GM23338 (cell line): ENCODE measurements around the gene ADAM10. TPM values are rescaled to one million over a fixed set of nuclear protein-coding genes. Genes with fewer than 3 reads are reported as not detected.

Experiments used
- ATAC-seq: fragments of 200-7000 bp; cut with Tn5 transposase; 3 replicates; pipeline ENCODE4 v1.9.1; 2020
- DNase-seq: peaks from one replicate; pipeline ENCODE4 v3.0.0-alpha.2; 2015; ENCODE audit warnings: low spot score
- H2AFZ ChIP-seq: fragments of 200-600 bp; sonication (generic); 2 replicates; pipeline ENCODE4 v1.8.0; 2016; ENCODE audit warnings: antibody characterized with exemption, mild to moderate bottlenecking, moderate library complexity
- H3F3A ChIP-seq: fragments of 200-600 bp; sonication (generic); replicated peaks from 2 replicates; pipeline ENCODE4 v1.8.0; 2017; ENCODE audit warnings: antibody characterized with exemption, mixed run types, low read depth
- H3K27ac ChIP-seq: fragments of 200-600 bp; sonication (generic); 2 replicates; pipeline ENCODE4 v1.6.1; 2016; ENCODE audit warnings: low read depth
- H3K27me3 ChIP-seq: fragments of 200-600 bp; sonication (generic); 2 replicates; pipeline ENCODE4 v1.8.0; 2016; ENCODE audit warnings: mild to moderate bottlenecking, mixed run types, moderate library complexity; ENCODE audit not compliant: insufficient read depth
- H3K36me3 ChIP-seq: fragments of 200-600 bp; sonication (generic); 2 replicates; pipeline ENCODE4 v1.8.0; 2016; ENCODE audit warnings: mild to moderate bottlenecking; ENCODE audit not compliant: insufficient read depth
- H3K4me1 ChIP-seq: fragments of 200-600 bp; sonication (generic); 2 replicates; pipeline ENCODE4 v1.8.0; 2016; ENCODE audit warnings: mild to moderate bottlenecking, moderate library complexity; ENCODE audit not compliant: insufficient read depth
- H3K4me2 ChIP-seq: fragments of 200-600 bp; sonication (generic); 2 replicates; pipeline ENCODE4 v1.7.1; 2017; ENCODE audit warnings: mixed run types
- H3K4me3 ChIP-seq: fragments of 200-600 bp; sonication (generic); 2 replicates; pipeline ENCODE4 v1.6.1; 2016; ENCODE audit warnings: mixed run types
- H3K79me2 ChIP-seq: fragments of 200-600 bp; sonication (generic); replicated peaks from 2 replicates; pipeline ENCODE4 v1.8.0; 2017; ENCODE audit warnings: mild to moderate bottlenecking; ENCODE audit not compliant: insufficient read depth
- H3K9me2 ChIP-seq: fragments of 200-600 bp; sonication (generic); 2 replicates; pipeline ENCODE4 v1.8.0; 2017; ENCODE audit not compliant: insufficient read depth
- H4K20me1 ChIP-seq: fragments of 200-600 bp; sonication (generic); replicated peaks from 2 replicates; pipeline ENCODE4 v1.8.0; 2017; ENCODE audit warnings: mild to moderate bottlenecking; ENCODE audit not compliant: insufficient read depth
- H3K27ac Mint-ChIP-seq: 2 replicates; pipeline ENCODE4 v1.8.0; 2020; ENCODE audit warnings: inconsistent platforms, mild to moderate bottlenecking, moderate library complexity, mixed read lengths
- H3K27me3 Mint-ChIP-seq: 3 replicates; pipeline ENCODE4 v1.8.0; 2022; ENCODE audit warnings: low read depth, mild to moderate bottlenecking, moderate library complexity, mixed read lengths, inconsistent platforms; ENCODE audit not compliant: insufficient read depth, poor library complexity
- H3K36me3 Mint-ChIP-seq: 3 replicates; pipeline ENCODE4 v1.8.0; 2021; ENCODE audit warnings: low read depth, mild to moderate bottlenecking, inconsistent platforms, moderate library complexity, mixed read lengths
- H3K4me1 Mint-ChIP-seq: 3 replicates; pipeline ENCODE4 v1.8.0; 2020; ENCODE audit warnings: mild to moderate bottlenecking, inconsistent platforms, mixed read lengths
- H3K4me3 Mint-ChIP-seq: 3 replicates; pipeline ENCODE4 v1.8.0; 2021; ENCODE audit warnings: moderate library complexity, mild to moderate bottlenecking, inconsistent platforms, mixed read lengths
- H3K9me3 Mint-ChIP-seq: 3 replicates; pipeline ENCODE4 v1.8.0; 2020; ENCODE audit warnings: moderate library complexity, mild to moderate bottlenecking, inconsistent platforms, mixed read lengths
- CREB1 ChIP-seq: fragments of 250-450 bp; sonication (Bioruptor Pico); IDR thresholded peaks from 2 replicates; pipeline ENCODE4 v1.5.0; 2020; ENCODE audit warnings: low read depth, mild to moderate bottlenecking, moderate library complexity
- polyA plus RNA-seq: library from polyadenylated mRNA; unstranded; fragments of >200 nt; fragmentation: Nextera tagmentation; extraction: Ambion mirVana; gene quantifications from 2 replicates; pipeline ENCODE4 v1.2.1, GENCODE V29; 2016
- total RNA-seq: library from RNA; depleted of rRNA; stranded (reverse); fragments of >200 nt; shearing (Covaris generic); gene quantifications from 2 replicates; pipeline ENCODE4 v1.2.3, GENCODE V29; 2014
- TF ChIP-seq, protein P1 (sequence below): fragments of 250-450 bp; sonication (Bioruptor Pico); IDR thresholded peaks from 2 replicates; pipeline ENCODE4 v1.5.0; 2020; ENCODE audit warnings: mild to moderate bottlenecking, moderate library complexity
- TF ChIP-seq, protein P2 (sequence below): IDR thresholded peaks from one replicate; pipeline ENCODE4 v1.6.1; 2018; ENCODE audit warnings: antibody characterized with exemption; ENCODE audit not compliant: unreplicated experiment

ADAM10 gene
- total and polyA plus RNA-seq, 2 experiments from 2014 or later, result 25.0 to 114 TPM

DNA sequence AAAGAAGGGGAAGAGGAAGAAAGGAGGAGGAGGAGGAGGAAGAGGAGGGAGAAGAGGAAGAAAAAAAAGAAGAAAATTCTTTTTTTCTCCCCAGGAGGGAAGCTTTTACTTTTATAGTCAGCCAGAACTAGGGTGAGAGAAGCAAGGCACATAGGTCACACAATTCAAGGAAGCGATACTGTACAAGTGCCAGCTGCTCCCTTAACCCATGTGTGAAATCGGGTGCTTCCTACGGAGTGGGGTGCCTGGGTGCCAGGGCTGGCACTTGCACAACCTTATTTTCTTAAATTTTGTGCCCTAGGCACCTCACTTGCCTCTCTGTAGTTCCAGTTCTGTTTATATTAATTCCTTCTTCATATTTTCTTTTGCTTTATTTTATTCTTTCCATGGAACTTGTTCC lies 167.3 kb downstream of the ADAM10 start (continued):
- TF ChIP-seq, protein P1, sequence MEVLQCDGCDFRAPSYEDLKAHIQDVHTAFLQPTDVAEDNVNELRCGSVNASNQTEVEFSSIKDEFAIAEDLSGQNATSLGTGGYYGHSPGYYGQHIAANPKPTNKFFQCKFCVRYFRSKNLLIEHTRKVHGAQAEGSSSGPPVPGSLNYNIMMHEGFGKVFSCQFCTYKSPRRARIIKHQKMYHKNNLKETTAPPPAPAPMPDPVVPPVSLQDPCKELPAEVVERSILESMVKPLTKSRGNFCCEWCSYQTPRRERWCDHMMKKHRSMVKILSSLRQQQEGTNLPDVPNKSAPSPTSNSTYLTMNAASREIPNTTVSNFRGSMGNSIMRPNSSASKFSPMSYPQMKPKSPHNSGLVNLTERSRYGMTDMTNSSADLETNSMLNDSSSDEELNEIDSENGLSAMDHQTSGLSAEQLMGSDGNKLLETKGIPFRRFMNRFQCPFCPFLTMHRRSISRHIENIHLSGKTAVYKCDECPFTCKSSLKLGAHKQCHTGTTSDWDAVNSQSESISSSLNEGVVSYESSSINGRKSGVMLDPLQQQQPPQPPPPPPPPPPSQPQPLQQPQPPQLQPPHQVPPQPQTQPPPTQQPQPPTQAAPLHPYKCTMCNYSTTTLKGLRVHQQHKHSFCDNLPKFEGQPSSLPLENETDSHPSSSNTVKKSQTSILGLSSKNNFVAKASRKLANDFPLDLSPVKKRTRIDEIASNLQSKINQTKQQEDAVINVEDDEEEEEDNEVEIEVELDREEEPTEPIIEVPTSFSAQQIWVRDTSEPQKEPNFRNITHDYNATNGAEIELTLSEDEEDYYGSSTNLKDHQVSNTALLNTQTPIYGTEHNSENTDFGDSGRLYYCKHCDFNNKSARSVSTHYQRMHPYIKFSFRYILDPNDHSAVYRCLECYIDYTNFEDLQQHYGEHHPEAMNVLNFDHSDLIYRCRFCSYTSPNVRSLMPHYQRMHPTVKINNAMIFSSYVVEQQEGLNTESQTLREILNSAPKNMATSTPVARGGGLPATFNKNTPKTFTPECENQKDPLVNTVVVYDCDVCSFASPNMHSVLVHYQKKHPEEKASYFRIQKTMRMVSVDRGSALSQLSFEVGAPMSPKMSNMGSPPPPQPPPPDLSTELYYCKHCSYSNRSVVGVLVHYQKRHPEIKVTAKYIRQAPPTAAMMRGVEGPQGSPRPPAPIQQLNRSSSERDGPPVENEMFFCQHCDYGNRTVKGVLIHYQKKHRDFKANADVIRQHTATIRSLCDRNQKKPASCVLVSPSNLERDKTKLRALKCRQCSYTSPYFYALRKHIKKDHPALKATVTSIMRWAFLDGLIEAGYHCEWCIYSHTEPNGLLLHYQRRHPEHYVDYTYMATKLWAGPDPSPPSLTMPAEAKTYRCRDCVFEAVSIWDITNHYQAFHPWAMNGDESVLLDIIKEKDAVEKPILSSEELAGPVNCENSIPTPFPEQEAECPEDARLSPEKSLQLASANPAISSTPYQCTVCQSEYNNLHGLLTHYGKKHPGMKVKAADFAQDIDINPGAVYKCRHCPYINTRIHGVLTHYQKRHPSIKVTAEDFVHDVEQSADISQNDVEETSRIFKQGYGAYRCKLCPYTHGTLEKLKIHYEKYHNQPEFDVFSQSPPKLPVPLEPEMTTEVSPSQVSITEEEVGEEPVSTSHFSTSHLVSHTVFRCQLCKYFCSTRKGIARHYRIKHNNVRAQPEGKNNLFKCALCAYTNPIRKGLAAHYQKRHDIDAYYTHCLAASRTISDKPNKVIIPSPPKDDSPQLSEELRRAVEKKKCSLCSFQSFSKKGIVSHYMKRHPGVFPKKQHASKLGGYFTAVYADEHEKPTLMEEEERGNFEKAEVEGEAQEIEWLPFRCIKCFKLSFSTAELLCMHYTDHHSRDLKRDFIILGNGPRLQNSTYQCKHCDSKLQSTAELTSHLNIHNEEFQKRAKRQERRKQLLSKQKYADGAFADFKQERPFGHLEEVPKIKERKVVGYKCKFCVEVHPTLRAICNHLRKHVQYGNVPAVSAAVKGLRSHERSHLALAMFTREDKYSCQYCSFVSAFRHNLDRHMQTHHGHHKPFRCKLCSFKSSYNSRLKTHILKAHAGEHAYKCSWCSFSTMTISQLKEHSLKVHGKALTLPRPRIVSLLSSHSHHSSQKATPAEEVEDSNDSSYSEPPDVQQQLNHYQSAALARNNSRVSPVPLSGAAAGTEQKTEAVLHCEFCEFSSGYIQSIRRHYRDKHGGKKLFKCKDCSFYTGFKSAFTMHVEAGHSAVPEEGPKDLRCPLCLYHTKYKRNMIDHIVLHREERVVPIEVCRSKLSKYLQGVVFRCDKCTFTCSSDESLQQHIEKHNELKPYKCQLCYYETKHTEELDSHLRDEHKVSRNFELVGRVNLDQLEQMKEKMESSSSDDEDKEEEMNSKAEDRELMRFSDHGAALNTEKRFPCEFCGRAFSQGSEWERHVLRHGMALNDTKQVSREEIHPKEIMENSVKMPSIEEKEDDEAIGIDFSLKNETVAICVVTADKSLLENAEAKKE (CRISPR knock-in tag), result no peak

DNA sequence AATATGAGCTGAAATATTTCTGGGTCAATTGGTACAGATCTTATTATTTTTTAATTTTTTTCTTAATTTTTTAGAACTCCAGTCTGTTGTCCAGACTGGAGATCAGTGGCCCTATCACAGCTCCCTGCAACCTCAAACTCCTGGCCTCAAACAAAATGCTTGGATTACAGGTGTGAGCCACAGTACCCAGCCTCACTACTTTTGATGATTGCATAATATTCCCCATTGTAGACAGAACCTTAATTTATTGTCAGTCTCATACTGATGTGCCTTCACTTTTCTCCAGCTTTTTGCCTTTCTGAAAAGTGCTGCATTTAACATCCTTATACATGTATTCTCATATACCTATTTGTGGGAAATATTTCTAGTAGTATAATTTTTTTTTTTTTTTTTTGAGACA lies 172.8 kb downstream of the ADAM10 start:
- Histone ChIP-seq H2AFZ (no peak overlapping the region), H3K79me2 (no peaks in the 10 kb centered on the region), H3K4me3 (no peak overlapping the region), H3F3A (no peaks in the 10 kb centered on the region), H3K4me2 (no peak overlapping the region), H4K20me1 (no peaks in the 10 kb centered on the region), H3K27ac (no peak overlapping the region), H3K9me2 (no peaks in the 10 kb centered on the region), H3K36me3 (no peaks in the 10 kb centered on the region), H3K4me1 (no peaks in the 10 kb centered on the region), H3K27me3 (no peaks in the 10 kb centered on the region)
- Mint-ChIP-seq H3K4me1 (no peaks in the 10 kb centered on the region), H3K27ac (no peak overlapping the region), H3K27me3 (peaks cover 8% of the 10 kb centered on the region), H3K4me3 (no peak overlapping the region), H3K9me3 (no peaks in the 10 kb centered on the region), H3K36me3 (no peaks in the 10 kb centered on the region)
- ATAC-seq (no peak), DNase-seq (no peak)
- no peak for TF ChIP-seq CREB1 (CRISPR knock-in tag)
- TF ChIP-seq, protein P2, sequence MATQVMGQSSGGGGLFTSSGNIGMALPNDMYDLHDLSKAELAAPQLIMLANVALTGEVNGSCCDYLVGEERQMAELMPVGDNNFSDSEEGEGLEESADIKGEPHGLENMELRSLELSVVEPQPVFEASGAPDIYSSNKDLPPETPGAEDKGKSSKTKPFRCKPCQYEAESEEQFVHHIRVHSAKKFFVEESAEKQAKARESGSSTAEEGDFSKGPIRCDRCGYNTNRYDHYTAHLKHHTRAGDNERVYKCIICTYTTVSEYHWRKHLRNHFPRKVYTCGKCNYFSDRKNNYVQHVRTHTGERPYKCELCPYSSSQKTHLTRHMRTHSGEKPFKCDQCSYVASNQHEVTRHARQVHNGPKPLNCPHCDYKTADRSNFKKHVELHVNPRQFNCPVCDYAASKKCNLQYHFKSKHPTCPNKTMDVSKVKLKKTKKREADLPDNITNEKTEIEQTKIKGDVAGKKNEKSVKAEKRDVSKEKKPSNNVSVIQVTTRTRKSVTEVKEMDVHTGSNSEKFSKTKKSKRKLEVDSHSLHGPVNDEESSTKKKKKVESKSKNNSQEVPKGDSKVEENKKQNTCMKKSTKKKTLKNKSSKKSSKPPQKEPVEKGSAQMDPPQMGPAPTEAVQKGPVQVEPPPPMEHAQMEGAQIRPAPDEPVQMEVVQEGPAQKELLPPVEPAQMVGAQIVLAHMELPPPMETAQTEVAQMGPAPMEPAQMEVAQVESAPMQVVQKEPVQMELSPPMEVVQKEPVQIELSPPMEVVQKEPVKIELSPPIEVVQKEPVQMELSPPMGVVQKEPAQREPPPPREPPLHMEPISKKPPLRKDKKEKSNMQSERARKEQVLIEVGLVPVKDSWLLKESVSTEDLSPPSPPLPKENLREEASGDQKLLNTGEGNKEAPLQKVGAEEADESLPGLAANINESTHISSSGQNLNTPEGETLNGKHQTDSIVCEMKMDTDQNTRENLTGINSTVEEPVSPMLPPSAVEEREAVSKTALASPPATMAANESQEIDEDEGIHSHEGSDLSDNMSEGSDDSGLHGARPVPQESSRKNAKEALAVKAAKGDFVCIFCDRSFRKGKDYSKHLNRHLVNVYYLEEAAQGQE, result no peak
